Skin epidermis (tissue), 12 donors: ENCODE results near the gene HCFC1.

Experiments
- H3K27ac ChIP-seq, 21 experiments: fragments of 200-600 bp; sonication (generic) in 11 of 21; one replicate each; pipeline ENCODE4 v1.5.0; 2020; ENCODE audit warnings: mild to moderate bottlenecking in 3 of 21, inconsistent platforms in 2 of 21, moderate library complexity in 2 of 21
- H3K4me3 ChIP-seq, 7 experiments: fragments of 200-600 bp; sonication (generic) in 2 of 7; one replicate each; pipeline ENCODE4 v1.5.0; 2020; ENCODE audit warnings: inconsistent platforms in 2 of 7, mild to moderate bottlenecking in 2 of 7, moderate library complexity in 1 of 7

The HCFC1 gene

DNA sequence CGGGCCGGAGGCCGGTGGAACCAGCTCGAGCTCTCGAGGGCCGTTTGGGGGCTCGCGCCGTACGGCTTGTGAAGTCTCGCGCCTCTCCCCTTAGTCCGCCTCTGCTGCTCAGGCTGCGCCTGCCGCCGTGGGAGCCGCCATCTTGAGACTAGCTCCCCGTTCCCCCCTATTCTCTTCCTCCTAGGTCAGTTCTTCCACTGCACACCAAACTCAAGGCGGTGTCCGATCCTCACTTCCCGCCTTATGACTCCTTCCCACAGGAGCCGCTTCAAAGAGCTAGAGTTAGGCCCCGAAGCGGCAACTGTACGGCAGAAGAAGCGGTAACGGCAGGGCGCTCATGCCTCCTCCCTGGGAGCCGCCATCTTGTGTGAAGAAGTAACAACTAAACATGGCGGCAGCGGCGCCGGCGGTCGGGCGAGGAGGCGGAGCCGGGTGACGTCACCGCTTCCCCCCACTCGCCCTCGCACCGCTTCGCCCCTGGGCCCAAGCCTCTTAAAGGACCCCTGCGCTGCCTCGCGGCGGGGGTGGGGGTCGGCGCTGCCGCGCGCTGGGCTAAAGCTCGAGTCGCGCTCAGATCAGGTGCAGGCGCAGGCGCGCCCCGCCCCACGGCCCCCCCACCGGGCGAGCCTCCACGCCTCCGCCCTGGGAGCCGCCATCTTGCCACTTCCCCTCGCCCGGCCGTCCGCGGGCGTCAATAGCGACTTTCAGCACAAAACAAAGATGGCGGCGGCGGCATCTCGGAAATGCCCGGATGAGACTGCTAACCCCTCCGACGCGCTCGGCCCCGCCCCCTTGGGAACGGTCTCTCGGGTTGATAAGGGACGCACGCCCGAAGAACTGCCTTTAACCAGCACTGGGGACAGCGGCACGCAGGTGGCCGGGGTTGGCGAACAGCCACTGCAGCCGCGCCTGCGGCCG is at the start of gene HCFC1:
Gene HCFC1 (minus strand): TSS at position 369 of the 918 bp plus-strand sequence. CDS start 978 bp downstream, outside the sequence.
- Histone ChIP-seq H3K27ac (peak within 1 kb of the TSS; percentile 94 to 100 (median 99)), H3K4me3 (peak within 1 kb of the TSS; percentile 47 to 88 (median 69))

GRCh38 chrX:154021131-154021611 is 49.6 kb upstream of the HCFC1 start:
- Histone ChIP-seq H3K27ac (peak overlapping the region in 20 of 21 experiments; percentile 14 to 97 (median 92)), H3K4me3 (no peak overlapping the region)

DNA sequence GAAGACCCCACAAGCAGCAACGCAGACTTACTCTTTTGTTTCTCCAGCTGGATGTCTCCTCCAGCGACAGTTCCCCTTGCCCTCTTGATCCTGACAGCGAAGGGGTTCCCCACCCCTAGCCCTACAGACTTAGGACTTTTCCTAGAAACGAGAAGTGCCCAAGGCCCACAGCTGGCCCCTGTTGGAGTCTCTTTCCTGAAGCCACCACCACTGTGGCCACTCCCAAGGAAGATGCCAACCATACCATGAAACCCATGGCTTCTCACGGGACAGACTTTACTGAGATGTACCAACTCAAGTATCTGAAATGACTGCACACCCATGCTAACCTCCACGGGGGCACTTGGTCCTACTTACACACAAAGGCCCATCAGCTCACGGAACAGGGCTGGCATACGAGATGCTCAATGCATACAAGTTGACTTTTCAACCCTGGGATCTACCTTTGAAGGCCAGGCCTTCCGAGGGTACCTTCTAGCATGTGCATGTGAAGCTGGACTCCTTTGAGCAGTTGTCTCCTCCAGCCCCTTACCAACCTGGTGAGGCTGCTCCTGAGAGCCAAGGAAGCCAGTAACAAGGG is 49.0 kb upstream of the HCFC1 start:
- H3K27ac ChIP-seq = peak overlapping the region; percentile 85 to 97 (median 92)
- H3K4me3 ChIP-seq = peak overlapping the region; percentile 38 to 64 (median 51)

DNA sequence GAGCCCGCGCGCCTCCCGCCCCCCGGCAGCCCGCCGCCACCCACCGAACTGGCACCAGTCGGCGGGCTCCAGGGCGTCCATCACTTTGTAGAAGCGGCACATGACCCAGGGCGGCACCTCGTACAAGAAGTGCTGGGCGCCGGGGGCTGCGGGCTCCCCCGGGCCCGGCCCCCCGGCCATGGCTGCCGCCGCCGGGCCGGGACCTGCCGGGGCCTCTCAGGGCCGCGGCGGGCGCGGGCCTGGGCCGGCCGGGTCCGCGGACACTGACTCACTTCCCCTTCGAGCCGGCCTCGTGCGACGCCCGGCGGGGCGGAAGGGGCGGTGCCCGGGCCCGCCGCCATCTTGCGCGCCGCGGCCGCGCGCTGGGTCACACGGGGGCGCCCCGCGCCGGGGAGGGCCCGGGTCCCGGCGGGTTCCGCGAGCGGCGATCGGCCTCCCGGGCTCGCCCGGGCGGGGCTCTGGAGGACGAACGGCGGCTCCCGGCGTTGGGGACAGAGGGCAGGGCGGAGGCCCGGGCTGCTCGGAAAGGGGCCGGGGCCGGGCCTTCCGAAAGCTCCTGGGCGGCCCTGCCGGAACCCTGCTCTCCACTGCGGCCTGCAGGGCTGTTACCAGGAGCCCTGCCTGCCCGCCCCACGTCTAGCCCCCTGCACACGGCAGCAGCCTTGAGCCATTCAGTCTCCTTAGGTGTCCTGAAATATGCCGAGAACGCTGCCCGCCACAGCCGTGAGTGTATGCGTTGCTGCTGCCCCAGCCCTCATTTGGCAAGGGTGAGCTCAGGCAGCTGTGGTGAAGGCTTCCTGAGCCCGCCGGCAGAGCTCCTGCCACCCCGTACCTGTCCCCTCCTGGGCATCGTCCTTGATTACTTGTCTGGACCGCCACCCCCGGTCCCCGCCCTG is 48.3 kb upstream of the HCFC1 start, which contains the start of gene IRAK1:
Gene IRAK1 (minus strand): TSS at position 270 of the 896 bp plus-strand sequence. CDS start 90 bp downstream, at position 180.
- Histone ChIP-seq H3K4me3 (peak within 1 kb of the TSS; percentile 45 to 64 (median 61)), H3K27ac (peak within 1 kb of the TSS; percentile 88 to 97 (median 94))

DNA sequence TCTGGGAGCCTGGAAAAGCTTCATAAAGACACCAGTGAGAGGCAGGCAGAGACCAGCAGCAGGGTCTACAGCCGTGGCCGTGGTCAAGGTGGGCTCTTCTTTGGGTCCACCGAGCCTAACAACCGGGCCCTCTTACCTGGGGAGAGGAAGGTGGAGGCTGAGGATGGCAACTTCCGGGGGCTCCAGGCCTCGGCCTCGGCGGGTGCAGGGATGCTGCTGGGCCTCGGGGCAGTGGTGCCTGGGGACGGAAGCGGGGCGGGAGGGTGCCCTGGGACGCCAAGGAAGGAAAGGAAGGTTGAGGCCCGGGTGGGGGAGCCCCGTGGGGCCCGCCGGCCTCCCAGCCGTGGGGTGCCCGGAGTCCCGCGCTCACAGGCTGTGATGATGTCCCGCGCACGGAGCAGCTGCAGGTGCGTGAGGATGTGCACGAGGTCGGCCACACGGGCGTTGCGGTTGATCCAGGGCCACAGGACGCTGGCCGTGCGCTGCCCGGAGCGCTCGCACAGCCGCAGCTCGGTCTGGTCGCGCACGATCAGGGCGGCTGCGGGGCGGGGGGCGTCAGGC is 47.5 kb upstream of the HCFC1 start:
- Histone ChIP-seq H3K27ac (peak overlapping the region; percentile 83 to 97 (median 93)), H3K4me3 (peak overlapping the region; percentile 45 to 64 (median 61))

GRCh38 chrX:154018518-154019060 is 47.0 kb upstream of the HCFC1 start:
- H3K27ac ChIP-seq = peak overlapping the region in 20 of 21 experiments; percentile 83 to 97 (median 93)
- peak overlapping the region; percentile 45 to 64 (median 61) for H3K4me3 ChIP-seq

DNA sequence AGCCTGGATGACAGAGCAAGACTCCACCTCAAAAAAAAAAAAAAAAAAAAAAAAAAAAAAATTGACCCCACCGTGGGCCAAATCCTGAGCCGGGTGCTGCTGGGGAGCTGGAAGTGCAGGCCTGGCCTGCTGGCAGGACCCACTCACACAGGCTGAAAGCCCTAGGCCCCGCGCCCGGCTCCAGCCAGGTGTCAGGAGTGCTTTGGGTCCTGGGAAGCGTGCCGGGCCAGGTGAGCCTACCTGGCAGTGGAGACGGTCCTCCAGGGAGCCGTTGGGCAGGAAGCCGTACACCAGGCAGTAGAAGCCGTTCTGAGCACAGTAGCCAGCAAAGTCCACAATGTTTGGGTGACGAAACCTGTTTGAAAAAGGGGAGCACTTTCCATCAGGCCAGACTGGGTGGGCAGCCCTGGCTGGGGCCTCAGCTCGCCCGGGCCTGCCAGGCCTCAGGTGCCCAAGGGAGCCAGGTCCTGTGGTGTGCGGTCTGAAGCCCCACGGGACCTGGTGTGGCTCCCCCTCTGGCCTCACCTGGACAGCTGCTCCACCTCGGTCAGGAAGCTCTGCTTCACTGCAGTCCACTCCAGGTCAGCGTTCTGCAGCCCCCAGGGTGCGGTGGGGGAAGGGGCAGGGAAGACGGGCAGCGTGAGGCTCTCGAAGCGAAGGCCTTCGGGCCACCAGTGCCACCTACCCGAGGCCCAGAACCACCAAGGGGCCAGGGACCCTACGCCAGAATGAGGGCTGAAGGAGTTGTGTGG is 46.3 kb upstream of the HCFC1 start:
- H3K4me3 ChIP-seq = peak overlapping the region in 5 of 7 experiments; percentile 45 to 64 (median 52)
- H3K27ac ChIP-seq = peak overlapping the region in 12 of 21 experiments; percentile 84 to 97 (median 94)

GRCh38 chrX:154016366-154017076 is 44.9 kb upstream of the HCFC1 start:
- H3K27ac ChIP-seq = no peak overlapping the region
- H3K4me3 ChIP-seq = no peak overlapping the region

DNA sequence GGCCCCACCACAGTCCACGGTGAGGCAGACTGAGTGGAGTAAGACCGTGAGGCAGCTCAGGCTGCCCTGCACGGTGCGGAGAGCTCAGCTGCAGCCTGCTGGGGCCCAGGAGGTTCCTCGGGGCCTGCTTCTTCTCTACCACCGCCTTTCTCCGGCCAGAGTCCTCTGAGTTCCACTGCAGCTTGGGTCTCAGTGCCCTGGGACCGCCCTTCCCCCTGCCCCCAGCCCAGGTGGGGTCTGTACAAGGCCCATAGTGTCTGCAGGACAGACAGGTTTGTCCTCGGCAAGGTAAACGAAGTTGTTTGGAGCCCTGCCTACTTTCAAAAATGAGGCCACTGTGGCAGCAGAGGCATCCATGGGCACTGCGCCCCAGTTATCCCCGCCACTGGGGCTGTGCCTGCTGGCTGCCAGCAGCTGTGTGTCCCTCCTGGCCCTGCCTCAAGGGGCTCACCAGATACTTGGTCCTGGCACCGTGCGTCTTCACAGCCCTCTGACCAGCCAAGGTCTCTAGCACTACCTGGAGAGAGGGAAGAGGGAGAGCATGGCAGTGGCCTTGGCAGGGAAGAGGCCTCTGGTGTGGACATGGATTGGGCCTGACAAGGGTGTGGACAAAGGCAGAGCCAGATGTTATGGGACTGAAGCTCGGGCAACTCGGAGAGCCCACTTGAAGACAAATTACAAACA is 44.1 kb upstream of the HCFC1 start:
- no peak overlapping the region for H3K27ac ChIP-seq
- no peak overlapping the region for H3K4me3 ChIP-seq

DNA sequence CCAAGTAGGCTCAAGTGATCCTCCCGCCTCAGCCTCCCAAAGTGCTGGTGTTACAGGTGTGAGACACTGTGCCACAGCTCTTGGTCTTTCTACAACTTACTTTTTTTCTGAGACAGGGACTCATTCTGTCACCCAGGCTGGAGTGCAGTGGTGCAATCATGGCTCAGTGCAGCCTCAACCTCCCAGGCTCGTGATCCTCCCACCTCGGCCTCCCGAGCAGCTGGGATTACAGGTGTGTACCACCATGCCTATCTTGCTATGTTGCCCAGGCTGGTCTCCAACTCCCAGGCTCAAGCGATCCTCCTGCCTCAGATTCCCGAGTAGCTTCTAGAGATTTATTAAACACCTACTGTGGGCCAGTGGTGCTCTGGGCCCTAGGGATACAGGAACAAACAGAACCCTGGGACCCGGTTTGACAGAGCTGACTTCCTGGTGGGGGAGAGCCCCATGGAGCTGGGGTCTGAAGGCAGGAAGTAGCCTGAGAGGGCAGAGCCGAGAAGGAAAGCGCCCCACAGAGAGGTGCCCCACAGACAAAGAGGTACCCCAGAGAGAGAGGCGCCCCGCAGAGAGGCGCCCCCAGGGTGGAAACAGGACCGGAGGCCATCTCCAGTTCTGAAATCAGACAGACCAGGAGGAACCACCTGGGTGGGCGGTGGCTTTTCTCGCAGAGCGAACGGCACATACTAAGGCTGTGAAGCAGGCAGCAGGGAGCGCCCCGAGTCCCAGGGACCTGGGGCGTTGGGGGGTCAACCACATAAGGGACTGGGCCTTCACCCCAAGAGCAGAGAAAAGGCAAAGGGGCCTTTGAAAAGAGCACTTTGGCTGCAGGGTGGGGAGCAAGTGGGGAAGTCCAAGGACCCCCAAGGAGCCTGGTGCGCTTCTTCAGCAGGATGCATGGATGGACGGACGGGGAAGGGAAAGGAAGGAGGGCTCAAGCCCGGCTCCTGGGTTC is 43.1 kb upstream of the HCFC1 start:
- no peak overlapping the region for H3K27ac ChIP-seq
- no peak overlapping the region for H3K4me3 ChIP-seq

DNA sequence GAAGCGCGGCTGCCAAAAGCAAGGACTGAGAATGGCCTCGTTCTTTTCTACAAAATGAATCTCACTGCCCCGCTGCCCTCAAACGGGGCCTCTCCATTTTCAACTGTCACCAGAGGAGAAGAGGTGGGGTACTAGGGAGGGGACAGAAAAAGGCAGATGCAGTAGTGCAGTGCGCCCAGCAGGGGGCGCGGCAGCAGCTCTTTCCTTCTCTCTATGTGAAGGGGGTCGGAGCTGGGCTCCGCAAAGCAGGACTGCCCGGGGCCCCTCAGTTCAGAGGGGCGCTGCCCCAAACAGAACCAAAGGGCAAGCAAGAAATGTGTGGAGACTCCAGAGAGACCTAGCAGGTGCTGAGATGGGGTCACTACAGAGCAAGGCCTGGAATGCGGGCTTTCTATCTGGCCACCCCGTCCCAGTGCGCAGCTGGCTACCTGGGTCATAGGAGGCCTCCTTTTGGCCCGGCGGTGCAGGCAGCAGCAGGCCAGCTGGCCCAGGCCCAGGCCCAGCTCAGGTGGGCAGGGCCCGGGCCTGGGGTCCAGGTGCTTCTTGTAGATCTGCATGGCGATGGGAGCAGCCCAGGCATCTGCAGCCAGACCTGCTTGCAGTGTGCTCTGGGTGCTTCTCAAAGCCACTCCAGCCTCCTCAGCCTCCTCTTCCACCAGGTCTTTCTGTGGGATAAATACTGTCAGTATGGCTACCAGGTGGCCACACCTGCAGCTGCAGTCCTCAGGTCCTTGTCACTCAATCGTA is 42.2 kb upstream of the HCFC1 start:
- H3K27ac ChIP-seq = no peak overlapping the region
- no peak overlapping the region for H3K4me3 ChIP-seq

GRCh38 chrX:154013001-154013421 is 41.4 kb upstream of the HCFC1 start:
- no peak overlapping the region for H3K4me3 ChIP-seq
- H3K27ac ChIP-seq = peak overlapping the region in 3 of 21 experiments; percentile 19 to 69 (median 27)

DNA sequence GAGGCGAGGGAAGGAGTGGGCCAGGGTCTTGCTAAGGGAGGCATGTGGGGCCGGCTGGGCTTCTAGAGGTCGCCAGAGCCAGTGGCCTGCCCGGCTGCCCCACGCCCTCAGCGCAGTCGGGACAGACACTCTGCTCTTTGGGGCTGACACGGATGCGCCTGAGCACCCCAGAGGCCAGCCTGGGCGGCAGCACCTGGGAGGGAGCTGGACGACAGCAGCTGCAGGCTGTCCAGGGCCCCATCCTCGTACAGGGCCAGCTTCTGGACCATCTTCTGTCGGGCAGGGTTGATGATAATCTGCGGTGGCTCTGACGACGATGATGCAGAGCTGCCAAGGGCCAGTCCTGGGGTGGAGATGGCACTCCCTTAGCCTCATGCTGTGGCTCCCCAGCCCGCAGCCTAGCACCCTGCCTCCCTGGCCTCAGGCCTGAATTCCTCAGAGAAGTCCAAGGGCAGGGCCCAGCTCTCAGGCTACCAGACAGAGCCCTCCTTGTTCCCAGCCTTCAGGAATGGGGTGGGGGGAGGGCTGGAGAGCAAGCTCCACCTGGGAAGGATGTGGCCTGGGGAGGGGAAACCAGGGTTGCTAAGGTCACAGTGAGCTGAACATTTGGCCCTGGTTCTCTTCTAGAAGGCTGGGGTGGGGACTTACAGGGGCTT is 40.8 kb upstream of the HCFC1 start:
- no peak overlapping the region for H3K4me3 ChIP-seq
- H3K27ac ChIP-seq = peak overlapping the region in 3 of 21 experiments; percentile 27 to 69 (median 44)
